Neuronal stem cell (in vitro differentiated cells): Measurements from ENCODE around the gene NPTXR.
A peak's percentile ranks its signal among the peaks of the same experiment; 100 is the strongest.

ENCODE experiments used
- DNase-seq: peaks from one replicate; pipeline ENCODE4 v3.0.0-alpha.2; 2013; ENCODE audit warnings: low spot score
- H2AFZ ChIP-seq: one replicate; pipeline ENCODE4 v1.6.1; 2013; ENCODE audit warnings: mild to moderate bottlenecking, low read length, inconsistent platforms
- H2AK5ac ChIP-seq: 2 replicates; pipeline ENCODE4 v1.6.1; 2013; ENCODE audit warnings: low read depth, mild to moderate bottlenecking, inconsistent platforms, low read length, moderate library complexity, mixed read lengths
- H2BK120ac ChIP-seq: 2 replicates; pipeline ENCODE4 v1.6.1; 2013; ENCODE audit warnings: low read depth, mild to moderate bottlenecking, inconsistent platforms, low read length, moderate library complexity, mixed read lengths
- H2BK12ac ChIP-seq: one replicate; pipeline ENCODE4 v1.6.1; 2013; ENCODE audit warnings: low read length, inconsistent platforms
- H2BK15ac ChIP-seq: 2 replicates; pipeline ENCODE4 v1.6.1; 2013; ENCODE audit warnings: mild to moderate bottlenecking, low read length, inconsistent platforms, mixed read lengths
- H2BK5ac ChIP-seq: one replicate; pipeline ENCODE4 v1.6.1; 2013; ENCODE audit warnings: inconsistent platforms, mild to moderate bottlenecking, low read length, moderate library complexity
- H3K14ac ChIP-seq: one replicate; pipeline ENCODE4 v1.6.1; 2013; ENCODE audit warnings: low read length, inconsistent platforms
- H3K18ac ChIP-seq: 2 replicates; pipeline ENCODE4 v1.6.1; 2013; ENCODE audit warnings: low read length, inconsistent platforms
- H3K23ac ChIP-seq: 2 replicates; pipeline ENCODE4 v1.6.1; 2013; ENCODE audit warnings: low read depth, mild to moderate bottlenecking, mixed read lengths, low read length, inconsistent platforms; ENCODE audit not compliant: poor library complexity
- H3K27ac ChIP-seq: replicated peaks from 3 replicates; pipeline ENCODE4 v1.5.1; 2013; ENCODE audit warnings: low read length, inconsistent platforms
- H3K27me3 ChIP-seq, 3 experiments: 2 replicates each; pipeline ENCODE4 v1.6.1; 2013; ENCODE audit warnings: low read length in 3 of 3, mild to moderate bottlenecking in 2 of 3, inconsistent platforms in 1 of 3, low read depth in 1 of 3, mixed read lengths in 1 of 3, moderate library complexity in 1 of 3; ENCODE audit not compliant: control insufficient read depth in 3 of 3, insufficient read depth in 3 of 3
- H3K36me3 ChIP-seq, 2 donors: replicated peaks in 1 of 2; 2 replicates each; pipeline ENCODE4 v1.6.1; 2013; ENCODE audit warnings: low read length in 2 of 2; ENCODE audit not compliant: control insufficient read depth in 2 of 2, insufficient read depth in 2 of 2
- H3K4ac ChIP-seq: 2 replicates; pipeline ENCODE4 v1.6.1; 2013; ENCODE audit warnings: inconsistent platforms, mild to moderate bottlenecking, low read length, moderate library complexity
- H3K4me1 ChIP-seq, 2 donors: 1 replicate in 1 of 2; 2 replicates in 1 of 2; pipeline ENCODE4 v1.6.1; 2013; ENCODE audit warnings: low read length in 2 of 2, low read depth in 1 of 2; ENCODE audit not compliant: control insufficient read depth in 2 of 2, insufficient read depth in 1 of 2
- H3K4me2 ChIP-seq: one replicate; pipeline ENCODE4 v1.6.1; 2013; ENCODE audit warnings: mild to moderate bottlenecking, low read length, inconsistent platforms; ENCODE audit not compliant: insufficient read depth, poor library complexity, severe bottlenecking
- H3K4me3 ChIP-seq, 2 donors: 2 replicates each; pipeline ENCODE4 v1.5.1; 2013; ENCODE audit warnings: low read length in 2 of 2, mild to moderate bottlenecking in 2 of 2, inconsistent platforms in 1 of 2, moderate library complexity in 1 of 2
- H3K79me1 ChIP-seq: one replicate; pipeline ENCODE4 v1.6.1; 2013; ENCODE audit warnings: low read depth, mild to moderate bottlenecking, inconsistent platforms, low read length, moderate library complexity
- H3K9ac ChIP-seq: one replicate; pipeline ENCODE4 v1.6.1; 2013; ENCODE audit warnings: mild to moderate bottlenecking, low read depth, low read length, inconsistent platforms; ENCODE audit not compliant: poor library complexity
- H3K9me3 ChIP-seq, 2 donors: replicated peaks in 1 of 2; 2 replicates each; pipeline versions ENCODE3 to v1.6.1; 2013; ENCODE audit warnings: low read length in 2 of 2, mild to moderate bottlenecking in 2 of 2, inconsistent platforms in 1 of 2, low read depth in 1 of 2, mixed read lengths in 1 of 2, moderate library complexity in 1 of 2; ENCODE audit not compliant: control insufficient read depth in 2 of 2, insufficient read depth in 1 of 2
- H4K8ac ChIP-seq: one replicate; pipeline ENCODE4 v1.6.1; 2013; ENCODE audit warnings: low read depth, mild to moderate bottlenecking, inconsistent platforms, low read length, moderate library complexity
- H4K91ac ChIP-seq: one replicate; pipeline ENCODE4 v1.6.1; 2013; ENCODE audit warnings: low read length, low read depth, mild to moderate bottlenecking, inconsistent platforms; ENCODE audit not compliant: poor library complexity
- WGBS, 2 donors: extraction: QIAGEN DNeasy Blood & Tissue Kit; methylation state at CpG; one replicate each; pipeline ENCODE4 v1.1.7; 2013; ENCODE audit warnings: missing lambda C conversion rate in 2 of 2, mixed read lengths in 1 of 2; ENCODE audit not compliant: insufficient read length in 2 of 2, insufficient replicate concordance in 1 of 2; ENCODE audit errors: extremely low coverage in 2 of 2; 5-methylcytosine and 5-hydroxymethylcytosine counted together

Gene NPTXR

DNA sequence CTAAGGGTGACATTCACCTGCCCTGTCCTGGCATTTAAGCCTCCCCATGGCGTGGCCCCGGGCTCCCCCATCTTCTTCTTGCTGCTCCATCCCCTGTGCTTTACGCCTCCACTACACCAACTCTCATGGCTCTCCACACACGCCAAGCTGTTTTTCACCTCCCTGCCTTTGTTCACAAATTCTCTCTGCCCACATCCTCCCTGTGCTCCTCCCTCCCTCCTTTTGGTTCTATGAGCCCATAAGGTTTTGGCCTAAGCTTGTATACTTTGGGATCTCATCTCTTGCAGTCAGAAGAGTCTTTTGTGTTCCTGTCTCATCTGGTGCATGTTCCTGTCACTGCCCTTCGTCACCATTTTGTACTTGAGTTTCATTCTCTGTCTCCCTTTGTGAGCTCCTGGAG lies 45.3 kb downstream of the NPTXR start:
- H3K27ac ChIP-seq, result no peak overlapping the region
- H3K18ac ChIP-seq, result no peak overlapping the region
- H3K9me3 ChIP-seq, result peaks cover 0 to 3% of the 10 kb centered on the region in 2 donors
- peaks cover 3% of the 10 kb centered on the region for H3K79me1 ChIP-seq
- H4K91ac ChIP-seq, result no peak overlapping the region
- H3K4me3 ChIP-seq, result no peak overlapping the region
- H2BK120ac ChIP-seq, result no peak overlapping the region
- WGBS, 2 donors, result no CpG with 5 or more reads among the region's 5 CpGs
- DNase-seq, result no peak
- no peak overlapping the region for H3K14ac ChIP-seq
- H3K4me2 ChIP-seq, result no peak overlapping the region
- peaks cover 0 to 2% of the 10 kb centered on the region in 2 donors for H3K4me1 ChIP-seq
- no peak overlapping the region for H2BK15ac ChIP-seq
- no peak overlapping the region for H2AK5ac ChIP-seq
- peaks cover 0 to 33% (median 2%) of the 10 kb centered on the region in 3 experiments for H3K27me3 ChIP-seq
- no peak overlapping the region for H2AFZ ChIP-seq
- H2BK12ac ChIP-seq, result no peak overlapping the region
- H3K36me3 ChIP-seq, result no peaks in the 10 kb centered on the region
- H4K8ac ChIP-seq, result no peak overlapping the region
- no peak overlapping the region for H2BK5ac ChIP-seq
- H3K9ac ChIP-seq, result no peak overlapping the region
- H3K23ac ChIP-seq, result no peak overlapping the region
- no peak overlapping the region for H3K4ac ChIP-seq

DNA sequence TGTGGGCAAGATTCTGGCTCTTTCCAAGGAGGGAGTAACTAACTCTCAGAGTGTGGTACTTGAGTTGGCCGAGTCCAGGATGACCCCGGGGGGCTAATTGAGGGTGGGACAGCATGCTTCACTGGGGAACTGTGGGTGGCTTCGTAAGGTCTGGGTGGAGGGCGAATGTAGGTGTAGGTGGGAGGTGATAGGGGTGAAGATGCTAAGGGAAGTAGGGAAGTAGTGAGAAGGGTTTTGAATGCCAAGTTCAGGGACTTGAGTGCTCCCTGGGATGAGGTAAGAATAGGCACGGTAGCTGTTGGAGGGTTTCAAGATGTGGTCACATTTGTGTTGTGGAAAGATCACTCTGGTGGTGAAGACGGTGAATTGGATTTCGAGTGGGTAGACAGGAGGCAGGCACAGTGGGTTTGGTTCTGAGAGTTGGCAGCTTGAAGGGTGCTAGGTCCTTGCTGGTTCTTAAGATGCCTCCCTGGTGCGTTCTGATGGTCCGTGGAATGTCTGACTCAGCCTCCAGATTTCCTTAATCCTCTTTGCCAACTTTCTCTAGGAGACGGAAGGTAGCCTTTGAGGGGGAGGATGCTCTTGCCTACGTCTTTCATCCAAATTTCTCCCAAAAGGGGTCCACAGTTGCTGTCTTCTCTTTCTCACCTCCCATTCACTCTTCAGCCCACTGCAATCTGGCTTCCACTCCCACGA lies 47.4 kb downstream of the NPTXR start:
- H2BK5ac ChIP-seq, result no peak overlapping the region
- no peak overlapping the region for H2BK15ac ChIP-seq
- no peak overlapping the region for H4K8ac ChIP-seq
- H3K18ac ChIP-seq, result no peak overlapping the region
- no peak overlapping the region for H3K23ac ChIP-seq
- peaks cover 0 to 3% of the 10 kb centered on the region in 2 donors for H3K9me3 ChIP-seq
- H4K91ac ChIP-seq, result no peak overlapping the region
- no peaks in the 10 kb centered on the region for H3K36me3 ChIP-seq
- H2BK12ac ChIP-seq, result no peak overlapping the region
- H3K4me1 ChIP-seq, result peaks cover 4% of the 10 kb centered on the region in 2 donors
- no peak overlapping the region for H2BK120ac ChIP-seq
- no peak overlapping the region for H3K9ac ChIP-seq
- peaks cover 0 to 23% (median 2%) of the 10 kb centered on the region in 3 experiments for H3K27me3 ChIP-seq
- no peak overlapping the region for H3K27ac ChIP-seq
- H2AFZ ChIP-seq, result no peak overlapping the region
- H3K14ac ChIP-seq, result no peak overlapping the region
- H2AK5ac ChIP-seq, result peak overlapping the region; percentile 17
- no peak overlapping the region for H3K4me3 ChIP-seq
- peaks cover 5% of the 10 kb centered on the region for H3K79me1 ChIP-seq
- H3K4me2 ChIP-seq, result no peak overlapping the region
- 100% methylated on average over 1 of the region's 12 CpGs; no CpG with 5 or more reads in 1 of the 2 donors for WGBS, 2 donors
- no peak overlapping the region for H3K4ac ChIP-seq
- DNase-seq, result no peak

DNA sequence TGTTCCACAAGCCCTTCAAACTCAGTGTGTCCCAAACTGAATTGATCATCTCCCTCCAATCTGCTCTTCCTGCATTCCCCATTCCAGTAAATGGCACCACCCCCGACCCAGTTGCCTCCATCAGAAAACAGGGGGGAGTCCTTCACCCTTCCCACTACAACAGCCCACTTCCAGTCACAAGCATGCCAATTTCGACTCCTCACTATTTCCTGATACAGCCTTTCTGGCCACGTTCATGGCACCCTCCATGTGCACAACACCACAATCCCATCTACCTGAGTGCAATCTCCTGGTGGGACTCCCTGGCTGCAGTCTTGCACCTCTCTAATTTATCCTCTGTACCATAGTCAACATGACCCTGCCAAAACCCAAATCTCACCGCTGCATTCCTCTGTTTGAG lies 48.3 kb downstream of the NPTXR start:
- WGBS, 2 donors, result no CpG with 5 or more reads among the region's 4 CpGs

DNA sequence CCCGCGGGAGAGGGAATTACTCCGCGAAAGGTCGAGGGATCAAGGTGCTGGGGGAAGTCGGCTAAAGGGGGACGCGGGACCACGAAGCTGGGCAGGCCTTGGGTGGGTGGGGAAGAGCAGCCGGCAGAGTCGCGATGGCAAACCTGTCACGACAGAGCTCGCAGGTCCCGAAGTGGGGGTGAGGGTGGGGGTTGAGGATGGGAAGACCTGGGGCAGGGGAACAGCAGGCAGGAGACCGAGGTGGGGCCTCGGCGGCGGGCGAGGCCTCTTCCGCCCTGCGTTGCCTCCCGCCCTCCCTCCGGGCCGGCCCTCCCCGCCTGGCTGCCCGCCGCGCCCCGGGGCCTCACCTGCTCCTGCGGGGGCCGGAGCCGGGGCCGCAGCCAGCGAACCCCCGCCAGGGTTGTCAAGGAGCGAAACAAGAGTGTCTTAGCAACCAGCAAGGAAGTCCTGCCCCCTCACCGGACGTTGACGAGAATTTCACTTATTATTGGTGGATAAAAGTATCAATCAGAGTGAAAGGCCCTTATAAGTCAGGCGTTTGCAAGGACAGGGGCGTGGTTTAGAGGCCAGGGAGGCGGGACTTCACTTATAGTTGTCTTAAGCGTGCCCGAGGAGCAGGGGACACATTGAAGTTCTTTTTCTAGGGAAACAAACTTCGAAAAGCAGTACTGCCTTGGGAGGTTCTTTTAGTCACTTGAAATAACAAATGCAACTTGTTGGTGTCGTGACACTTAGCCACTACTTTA lies 49.9 kb downstream of the NPTXR start, which contains the start of gene DNAL4:
Gene DNAL4, minus strand, starts transcription at position 423 of the 746 bp plus-strand sequence. CDS start 11,412 bp downstream, outside the sequence.
- no peak within 1 kb of the TSS for H2BK120ac ChIP-seq
- WGBS, 2 donors, result no CpG with 5 or more reads among the region's 47 CpGs
- no peak within 1 kb of the TSS for H4K91ac ChIP-seq
- peak within 1 kb of the TSS; percentile 86 for H3K9ac ChIP-seq
- no peak within 1 kb of the TSS for H2BK5ac ChIP-seq
- H3K4ac ChIP-seq, result no peak within 1 kb of the TSS
- H3K27ac ChIP-seq, result no peak within 1 kb of the TSS
- peak within 1 kb of the TSS; percentile 89 for H3K18ac ChIP-seq
- peaks cover 0 to 17% (median 0%) of the 10 kb centered on the region in 3 experiments for H3K27me3 ChIP-seq
- H3K14ac ChIP-seq, result no peak within 1 kb of the TSS
- H4K8ac ChIP-seq, result no peak within 1 kb of the TSS
- H3K9me3 ChIP-seq, result no peaks in the 10 kb centered on the region
- H3K4me3 ChIP-seq, result peak within 1 kb of the TSS; percentile 80 to 85
- H2BK12ac ChIP-seq, result no peak within 1 kb of the TSS
- H3K4me1 ChIP-seq, result peaks cover 4% of the 10 kb centered on the region in 2 donors
- H3K79me1 ChIP-seq, result peaks cover 5% of the 10 kb centered on the region
- peaks cover 4 to 12% of the 10 kb centered on the region in 2 donors for H3K36me3 ChIP-seq
- no peak within 1 kb of the TSS for H2BK15ac ChIP-seq
- DNase-seq, result peak; percentile 97
- no peak within 1 kb of the TSS for H2AK5ac ChIP-seq
- H3K4me2 ChIP-seq, result peak within 1 kb of the TSS; percentile 66
- H2AFZ ChIP-seq, result peak within 1 kb of the TSS; percentile 86
- H3K23ac ChIP-seq, result no peak within 1 kb of the TSS

More for the DNA sequence above, 48.3 kb downstream of the NPTXR start:
- Histone ChIP-seq H2BK12ac (no peak overlapping the region), H3K9me3 (peaks cover 0 to 3% of the 10 kb centered on the region in 2 donors), H3K79me1 (peaks cover 5% of the 10 kb centered on the region), H3K9ac (no peak overlapping the region), H3K14ac (no peak overlapping the region), H3K4me2 (no peak overlapping the region), H2BK5ac (no peak overlapping the region), H3K36me3 (peaks cover 0 to 1% of the 10 kb centered on the region in 2 donors), H3K4ac (no peak overlapping the region), H4K91ac (no peak overlapping the region), H2BK15ac (no peak overlapping the region), H2AFZ (no peak overlapping the region), H3K23ac (no peak overlapping the region), H3K27ac (no peak overlapping the region), H4K8ac (no peak overlapping the region), H3K4me1 (peaks cover 4% of the 10 kb centered on the region in 2 donors), H3K4me3 (no peak overlapping the region), H2AK5ac (no peak overlapping the region), H3K18ac (no peak overlapping the region), H2BK120ac (no peak overlapping the region), H3K27me3 (peaks cover 0 to 17% (median 0%) of the 10 kb centered on the region in 3 experiments)
- DNase-seq, result no peak
